NCI-H510A treated with DMSO at 0.1 percent for 48 hours (cell line): ENCODE data around the gene C1GALT1C1L.
"Not testable (repeated sequence)": the region's sequence is repeated elsewhere in the genome, so short reads cannot be mapped to it uniquely, and the experiment has no call there.

Experiments used
- DNase-seq: peaks from one replicate; lab custom pipeline; 2025; lab: John Stamatoyannopoulos, UW

C1GALT1C1L gene

GRCh38 chr2:43676322-43677050 is at the start of gene C1GALT1C1L:
TSS of gene C1GALT1C1L (minus strand) at chr2:43676429. CDS start at chr2:43676322, 107 bp downstream.
- peak; percentile 53 for DNase-seq

GRCh38 chr2:43725711-43726246 is 49.5 kb upstream of the C1GALT1C1L start:
- no peak for DNase-seq

GRCh38 chr2:43724728-43725526 is 48.7 kb upstream of the C1GALT1C1L start:
- DNase-seq, result no peak

GRCh38 chr2:43718530-43719124 is 42.4 kb upstream of the C1GALT1C1L start:
- no peak for DNase-seq

DNA sequence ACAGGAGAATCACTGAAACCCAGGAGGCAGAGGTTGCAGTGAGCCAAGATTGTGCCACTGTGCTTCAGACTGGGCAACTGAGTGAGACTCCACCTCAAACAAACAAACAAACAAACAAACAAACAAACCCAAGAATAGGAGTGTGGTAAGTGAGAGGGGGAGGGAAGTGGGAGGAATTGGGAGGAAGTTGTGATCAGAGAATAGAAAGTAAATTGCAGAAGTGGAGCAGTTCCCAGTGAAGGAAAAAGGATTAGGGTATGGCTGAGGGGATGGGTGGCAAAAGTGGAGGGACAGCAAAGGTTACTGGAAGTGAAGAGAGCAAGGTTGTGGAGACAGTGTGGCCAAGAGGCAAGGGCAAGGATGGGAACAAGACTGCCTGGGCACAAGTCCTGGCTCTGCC is 41.1 kb upstream of the C1GALT1C1L start:
- no peak for DNase-seq

- DNase-seq, result no peak
Observed at GRCh38 chr2:43715300-43716098, 39.3 kb upstream of the C1GALT1C1L start.

GRCh38 chr2:43714164-43714563 is 37.9 kb upstream of the C1GALT1C1L start:
- DNase-seq, result no peak

DNA sequence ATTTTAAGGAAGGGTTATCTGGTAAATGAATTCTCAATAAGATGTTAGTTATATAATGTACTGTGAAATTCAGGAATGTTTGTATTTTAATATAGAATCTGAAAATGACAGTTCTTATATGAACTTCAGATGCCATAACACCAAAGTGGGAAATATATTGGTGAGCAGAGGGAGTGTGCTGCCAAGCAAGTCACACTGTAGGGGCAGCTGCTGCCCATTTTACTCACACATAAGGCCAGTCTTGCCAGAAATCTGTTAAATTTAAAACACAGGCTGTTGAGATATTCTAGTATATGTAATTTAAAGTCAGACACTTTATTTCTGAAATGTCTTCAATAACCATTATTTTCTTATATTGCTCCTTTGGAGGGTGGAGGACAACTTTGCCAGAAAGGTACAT is 34.6 kb upstream of the C1GALT1C1L start:
- DNase-seq, result no peak

GRCh38 chr2:43708891-43709290 is 32.7 kb upstream of the C1GALT1C1L start:
- DNase-seq, result no peak

DNA sequence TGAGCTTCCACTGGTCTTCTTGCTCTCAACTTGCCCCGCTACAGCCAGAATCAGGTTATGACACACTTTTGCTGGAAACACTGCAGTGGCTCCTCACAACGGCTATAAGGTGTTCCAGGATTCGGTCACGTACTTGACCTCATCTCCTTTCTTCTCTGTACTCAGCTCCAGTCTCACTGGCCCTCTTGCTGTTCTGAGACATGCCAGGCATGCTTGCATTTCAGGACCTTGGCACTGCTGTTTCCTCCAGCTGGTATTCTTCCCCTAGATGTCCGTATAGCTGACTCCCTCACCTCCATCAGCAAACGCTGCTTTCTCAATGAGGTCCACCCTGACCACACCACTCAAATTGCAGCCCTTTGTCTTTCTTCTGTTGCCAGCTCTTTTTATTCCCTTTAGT is 31.9 kb upstream of the C1GALT1C1L start:
- DNase-seq, result no peak

GRCh38 chr2:43707255-43708015 is 31.2 kb upstream of the C1GALT1C1L start:
- DNase-seq, result no peak

DNA sequence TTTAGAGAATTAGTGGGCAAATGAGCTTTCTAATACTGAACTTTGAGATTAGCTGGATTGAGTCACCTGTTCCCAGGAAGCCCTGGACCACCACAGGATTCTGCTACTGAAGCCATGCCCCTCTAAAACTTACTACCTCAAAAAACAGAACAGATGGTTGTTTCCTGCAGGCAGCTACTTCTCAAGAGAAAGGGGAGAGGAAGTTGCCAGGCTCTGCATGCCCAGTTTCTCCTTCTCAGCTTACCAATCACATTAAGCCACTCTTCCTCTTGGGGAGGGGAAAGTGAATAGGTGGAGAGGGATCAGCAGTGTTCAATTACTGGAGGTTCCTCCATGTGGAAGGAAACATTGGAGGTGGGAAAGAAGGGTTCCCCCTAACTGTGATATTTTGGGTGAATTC is 24.9 kb upstream of the C1GALT1C1L start:
- DNase-seq, result no peak

GRCh38 chr2:43699761-43700160 is 23.5 kb upstream of the C1GALT1C1L start:
- no peak for DNase-seq

GRCh38 chr2:43698140-43698539 is 21.9 kb upstream of the C1GALT1C1L start:
- not testable (repeated sequence) for DNase-seq

DNA sequence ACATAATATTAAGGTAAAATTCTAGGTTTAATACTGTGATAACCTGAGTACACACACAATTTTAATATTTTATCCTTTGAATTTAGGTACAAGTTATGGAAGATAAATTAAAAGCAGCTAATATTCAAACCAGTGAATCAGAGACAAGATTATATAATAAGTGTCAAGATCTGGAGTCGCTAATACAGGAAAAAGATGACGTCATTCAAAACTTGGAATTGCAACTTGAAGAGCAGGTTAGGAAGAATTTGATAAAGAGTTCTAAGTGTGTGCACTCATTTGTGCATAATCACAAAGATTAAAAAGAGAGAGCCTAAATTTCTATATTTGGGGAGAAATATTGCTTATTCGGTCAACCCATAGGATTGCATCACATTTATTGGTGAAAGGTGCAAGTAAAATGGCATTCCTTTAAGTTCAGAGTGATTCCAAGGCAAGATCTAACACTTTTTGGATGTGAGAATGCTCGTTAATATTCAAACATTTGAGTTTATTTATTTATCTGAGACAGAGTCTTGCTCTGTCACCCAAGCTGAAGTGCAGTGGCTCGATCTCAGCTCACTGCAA is 16.3 kb upstream of the C1GALT1C1L start:
- no peak for DNase-seq

- no peak for DNase-seq
Observed at GRCh38 chr2:43689999-43690398, 13.8 kb upstream of the C1GALT1C1L start.

DNA sequence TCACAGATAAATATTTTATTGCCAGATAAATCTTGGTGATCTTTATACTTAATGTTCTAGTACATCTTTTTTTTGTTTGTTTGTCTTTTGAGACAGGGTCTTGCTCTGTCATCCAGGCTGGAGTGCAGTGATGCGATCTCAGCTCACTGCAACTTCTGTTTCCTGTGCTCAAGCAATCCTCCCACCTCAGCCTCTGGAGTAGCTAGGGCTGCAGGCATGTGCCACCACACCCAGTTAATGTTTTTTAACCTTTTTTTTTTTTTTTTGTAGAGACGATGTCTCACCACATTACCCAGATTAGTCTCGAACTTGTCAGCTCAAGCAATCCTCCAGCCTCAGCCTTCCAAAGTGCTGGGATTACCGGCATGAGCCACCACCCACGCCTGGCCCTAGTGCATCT is 9.1 kb upstream of the C1GALT1C1L start:
- no peak for DNase-seq

- not testable (repeated sequence) for DNase-seq
Observed at GRCh38 chr2:43677783-43678182, 1.6 kb upstream of the C1GALT1C1L start.

GRCh38 chr2:43675646-43676321 is 445 bp downstream of the C1GALT1C1L start:
- no peak for DNase-seq

- no peak for DNase-seq
Observed at GRCh38 chr2:43657241-43657640, 19.0 kb downstream of the C1GALT1C1L start.
